OCI-LY7 (cell line): ENCODE results near the gene GYG1.

Source experiments
- EZH2phosphoT487 ChIP-seq: fragments of 200-600 bp; sonication (generic); IDR thresholded peaks from 2 replicates; pipeline ENCODE4 v1.6.1; 2018; ENCODE audit warnings: low read depth, borderline replicate concordance, mild to moderate bottlenecking, mixed run types, antibody characterized with exemption, low read length, moderate library complexity, mixed read lengths
- TF ChIP-seq, protein P1 (sequence below): fragments of 200-600 bp; sonication (generic); conservative IDR thresholded peaks from 2 replicates; pipeline ENCODE4 v1.5.1; 2014; ENCODE audit warnings: mild to moderate bottlenecking, antibody characterized with exemption, low read length, moderate library complexity, mixed read lengths

- TF ChIP-seq, protein P1, sequence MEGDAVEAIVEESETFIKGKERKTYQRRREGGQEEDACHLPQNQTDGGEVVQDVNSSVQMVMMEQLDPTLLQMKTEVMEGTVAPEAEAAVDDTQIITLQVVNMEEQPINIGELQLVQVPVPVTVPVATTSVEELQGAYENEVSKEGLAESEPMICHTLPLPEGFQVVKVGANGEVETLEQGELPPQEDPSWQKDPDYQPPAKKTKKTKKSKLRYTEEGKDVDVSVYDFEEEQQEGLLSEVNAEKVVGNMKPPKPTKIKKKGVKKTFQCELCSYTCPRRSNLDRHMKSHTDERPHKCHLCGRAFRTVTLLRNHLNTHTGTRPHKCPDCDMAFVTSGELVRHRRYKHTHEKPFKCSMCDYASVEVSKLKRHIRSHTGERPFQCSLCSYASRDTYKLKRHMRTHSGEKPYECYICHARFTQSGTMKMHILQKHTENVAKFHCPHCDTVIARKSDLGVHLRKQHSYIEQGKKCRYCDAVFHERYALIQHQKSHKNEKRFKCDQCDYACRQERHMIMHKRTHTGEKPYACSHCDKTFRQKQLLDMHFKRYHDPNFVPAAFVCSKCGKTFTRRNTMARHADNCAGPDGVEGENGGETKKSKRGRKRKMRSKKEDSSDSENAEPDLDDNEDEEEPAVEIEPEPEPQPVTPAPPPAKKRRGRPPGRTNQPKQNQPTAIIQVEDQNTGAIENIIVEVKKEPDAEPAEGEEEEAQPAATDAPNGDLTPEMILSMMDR: peak; percentile 91
- TF ChIP-seq EZH2phosphoT487: no peak
Observed at GRCh38 chr3:148955544-148956346, 35.6 kb upstream of the GYG1 start.
